CD4-positive, alpha-beta T cell treated with Interleukin-15 for 1 hour (primary cell): ENCODE results near the gene CYFIP1.

Experiments used
- DNase-seq: peaks from one replicate; pipeline ENCODE4 v3.0.0-alpha.2; 2020

Gene CYFIP1

GRCh38 chr15:22861161-22861560 lies 119.0 kb downstream of the CYFIP1 start:
- no peak for DNase-seq

GRCh38 chr15:22856659-22857058 lies 123.5 kb downstream of the CYFIP1 start:
- DNase-seq = no peak

- no peak for DNase-seq
Observed at GRCh38 chr15:22855791-22856190, 124.4 kb downstream of the CYFIP1 start.

GRCh38 chr15:22851513-22851912 lies 128.7 kb downstream of the CYFIP1 start:
- no peak for DNase-seq

- no peak for DNase-seq
Observed at GRCh38 chr15:22850055-22850454, 130.1 kb downstream of the CYFIP1 start.

- no peak for DNase-seq
Observed at GRCh38 chr15:22846073-22846472, 134.1 kb downstream of the CYFIP1 start.

GRCh38 chr15:22845289-22845900 lies 134.8 kb downstream of the CYFIP1 start:
- no peak for DNase-seq

- DNase-seq = no peak
Observed at GRCh38 chr15:22844421-22845288, 135.5 kb downstream of the CYFIP1 start.

- DNase-seq = no peak
Observed at GRCh38 chr15:22839046-22839695, 141.0 kb downstream of the CYFIP1 start.

GRCh38 chr15:22838292-22839042 lies 141.7 kb downstream of the CYFIP1 start, which contains the start of gene NIPA2:
NIPA2 (plus strand) TSS chr15:22838666; CDS start chr15:22851732, 13,066 bp downstream.
- DNase-seq = peak; percentile 97

GRCh38 chr15:22831473-22831872 lies 148.7 kb downstream of the CYFIP1 start:
- DNase-seq = no peak

- DNase-seq = no peak
Observed at GRCh38 chr15:22827125-22827524, 153.0 kb downstream of the CYFIP1 start.

GRCh38 chr15:22823495-22824128 lies 156.6 kb downstream of the CYFIP1 start:
- no peak for DNase-seq

- no peak for DNase-seq
Observed at GRCh38 chr15:22819651-22820050, 160.5 kb downstream of the CYFIP1 start.
